ENCODE data around the gene NELL2. TPM values are rescaled to one million over a fixed set of nuclear protein-coding genes. Genes with fewer than 3 reads are reported as not detected.

Gene NELL2
- total RNA-seq, 4 donors from 2014 or later, result 0.23 to 11.4 (median 1.7) TPM

DNA sequence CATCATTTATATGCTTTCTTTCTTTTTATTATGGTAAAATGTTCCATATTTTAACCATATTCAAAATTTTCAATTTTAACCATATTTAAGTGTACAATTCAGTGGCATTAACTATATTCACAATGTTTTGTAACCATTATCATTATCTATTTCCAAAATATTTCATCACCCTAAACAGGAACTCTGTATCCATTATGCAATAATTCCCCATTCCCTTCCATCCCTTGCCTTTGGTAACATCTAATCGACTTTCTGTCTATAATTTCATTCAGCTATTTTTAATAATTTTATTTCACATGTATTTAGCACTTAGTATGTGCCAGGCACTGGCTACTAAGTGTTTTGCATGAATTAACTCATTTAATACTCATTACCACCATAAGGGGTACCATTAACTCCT is 287.5 kb downstream of the NELL2 start:
- H3K4me3 ChIP-seq, result no peak overlapping the region
- 54 to 90% methylated on average over 1 of the region's 1 CpG for WGBS, 2 donors
- DNase-seq, result no peak
- H3K27me3 ChIP-seq, result no peaks in the 10 kb centered on the region
- TF ChIP-seq, protein P1, sequence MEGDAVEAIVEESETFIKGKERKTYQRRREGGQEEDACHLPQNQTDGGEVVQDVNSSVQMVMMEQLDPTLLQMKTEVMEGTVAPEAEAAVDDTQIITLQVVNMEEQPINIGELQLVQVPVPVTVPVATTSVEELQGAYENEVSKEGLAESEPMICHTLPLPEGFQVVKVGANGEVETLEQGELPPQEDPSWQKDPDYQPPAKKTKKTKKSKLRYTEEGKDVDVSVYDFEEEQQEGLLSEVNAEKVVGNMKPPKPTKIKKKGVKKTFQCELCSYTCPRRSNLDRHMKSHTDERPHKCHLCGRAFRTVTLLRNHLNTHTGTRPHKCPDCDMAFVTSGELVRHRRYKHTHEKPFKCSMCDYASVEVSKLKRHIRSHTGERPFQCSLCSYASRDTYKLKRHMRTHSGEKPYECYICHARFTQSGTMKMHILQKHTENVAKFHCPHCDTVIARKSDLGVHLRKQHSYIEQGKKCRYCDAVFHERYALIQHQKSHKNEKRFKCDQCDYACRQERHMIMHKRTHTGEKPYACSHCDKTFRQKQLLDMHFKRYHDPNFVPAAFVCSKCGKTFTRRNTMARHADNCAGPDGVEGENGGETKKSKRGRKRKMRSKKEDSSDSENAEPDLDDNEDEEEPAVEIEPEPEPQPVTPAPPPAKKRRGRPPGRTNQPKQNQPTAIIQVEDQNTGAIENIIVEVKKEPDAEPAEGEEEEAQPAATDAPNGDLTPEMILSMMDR (IDR thresholded peaks at IDR 0.05), result no peak
- intact Hi-C loops (cut with DNase I), result no loop called here
- H3K27ac ChIP-seq, result no peak overlapping the region
- no peaks in the 10 kb centered on the region for H3K36me3 ChIP-seq
- H3K4me1 ChIP-seq, result no peaks in the 10 kb centered on the region
- H3K9me3 ChIP-seq, result no peaks in the 10 kb centered on the region

DNA sequence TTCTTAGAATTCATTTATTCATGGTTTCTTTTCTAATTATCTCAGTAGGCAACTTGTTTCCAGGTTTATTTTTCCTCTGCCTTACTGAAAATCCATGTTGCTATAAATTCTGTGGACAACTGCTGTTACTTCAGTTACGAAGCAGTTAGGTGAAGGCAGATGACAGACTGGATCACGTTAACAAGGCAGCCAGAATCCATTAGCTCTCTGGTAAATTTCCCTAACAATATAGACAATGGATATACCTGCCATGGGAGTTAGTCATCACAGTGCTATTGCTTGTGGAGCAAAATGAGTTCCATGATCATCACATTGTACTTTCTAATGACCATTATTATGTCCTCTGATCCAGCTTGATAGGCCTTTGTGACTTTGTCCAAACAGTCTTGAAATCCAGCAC is 291.5 kb downstream of the NELL2 start:
- Histone ChIP-seq H3K36me3 (no peaks in the 10 kb centered on the region), H3K4me3 (no peak overlapping the region), H3K27me3 (no peaks in the 10 kb centered on the region), H3K27ac (no peak overlapping the region), H3K4me1 (no peaks in the 10 kb centered on the region), H3K9me3 (no peaks in the 10 kb centered on the region)
- no peak for TF ChIP-seq POLR2A (IDR thresholded peaks at IDR 0.05)
- TF ChIP-seq, protein P1 (IDR thresholded peaks at IDR 0.05), result no peak
- DNase-seq, result no peak
- WGBS, 2 donors, result 51 to 82% methylated on average over 2 of the region's 2 CpGs
- intact Hi-C loops (cut with DNase I), result no loop called here

DNA sequence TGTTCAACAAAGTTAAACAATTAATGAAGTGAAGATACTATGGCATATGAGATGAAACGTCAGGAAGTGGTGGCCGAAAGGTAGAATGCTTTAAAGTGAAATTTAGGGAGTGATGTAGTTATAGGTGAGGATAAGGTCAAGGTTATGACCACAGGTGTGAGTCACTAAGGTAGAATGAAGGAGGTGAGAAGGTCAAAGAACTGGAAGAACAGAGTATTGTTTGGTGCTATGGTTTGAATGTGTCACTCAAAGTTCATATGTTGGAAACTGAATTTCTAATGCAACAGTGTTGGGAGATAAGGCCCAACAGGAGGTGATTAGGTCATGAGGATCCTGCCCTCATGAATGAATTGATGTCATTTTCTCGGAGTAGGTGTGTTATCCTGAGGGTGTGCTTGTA is 293.6 kb downstream of the NELL2 start:
- intact Hi-C loops (cut with DNase I), result no loop called here
- no peaks in the 10 kb centered on the region for H3K36me3 ChIP-seq
- H3K27me3 ChIP-seq, result no peaks in the 10 kb centered on the region
- H3K27ac ChIP-seq, result no peak overlapping the region
- no peak overlapping the region for H3K4me3 ChIP-seq
- no peaks in the 10 kb centered on the region for H3K4me1 ChIP-seq
- DNase-seq, result no peak
- no peaks in the 10 kb centered on the region for H3K9me3 ChIP-seq
- 80 to 88% methylated on average over 3 of the region's 3 CpGs for WGBS, 2 donors
- TF ChIP-seq, protein P1 (IDR thresholded peaks at IDR 0.05), result no peak
- TF ChIP-seq POLR2A (IDR thresholded peaks at IDR 0.05), result no peak

DNA sequence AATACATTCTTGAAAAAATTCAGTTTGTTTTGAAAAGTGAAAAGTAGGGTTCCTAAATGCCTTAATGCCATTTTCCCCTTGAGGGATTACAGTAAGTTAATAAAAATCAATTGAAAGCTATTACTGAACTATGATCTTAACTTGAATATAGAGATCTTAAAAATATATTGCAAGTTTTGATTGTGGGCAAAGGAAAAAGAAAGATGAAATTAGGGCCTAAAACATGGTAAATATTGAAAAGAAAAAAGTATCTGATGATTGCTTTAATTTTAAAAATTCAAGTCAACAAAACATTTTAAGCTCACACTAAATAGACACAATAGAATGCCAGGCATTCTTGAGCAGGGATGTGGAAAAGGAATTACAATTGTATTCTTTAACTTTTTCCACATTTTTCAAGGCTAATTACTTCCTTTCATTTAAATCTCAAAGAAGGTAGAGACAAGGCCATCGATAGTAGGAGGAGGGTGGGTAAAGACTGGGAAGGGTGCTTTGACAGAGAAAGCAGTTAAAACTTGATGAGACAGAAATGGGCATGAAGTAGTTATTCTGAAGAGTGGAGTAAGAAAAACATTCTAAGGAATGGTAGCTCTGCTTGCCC is 294.4 kb downstream of the NELL2 start:
- Histone ChIP-seq H3K27ac (no peak overlapping the region), H3K36me3 (no peaks in the 10 kb centered on the region), H3K27me3 (no peaks in the 10 kb centered on the region), H3K4me1 (no peaks in the 10 kb centered on the region), H3K9me3 (no peaks in the 10 kb centered on the region), H3K4me3 (no peak overlapping the region)
- WGBS, 2 donors, result 11 to 12% methylated on average over 1 of the region's 1 CpG
- TF ChIP-seq, protein P1 (IDR thresholded peaks at IDR 0.05), result no peak
- TF ChIP-seq POLR2A (IDR thresholded peaks at IDR 0.05), result no peak
- intact Hi-C loops (cut with DNase I), result no loop called here
- DNase-seq, result no peak

DNA sequence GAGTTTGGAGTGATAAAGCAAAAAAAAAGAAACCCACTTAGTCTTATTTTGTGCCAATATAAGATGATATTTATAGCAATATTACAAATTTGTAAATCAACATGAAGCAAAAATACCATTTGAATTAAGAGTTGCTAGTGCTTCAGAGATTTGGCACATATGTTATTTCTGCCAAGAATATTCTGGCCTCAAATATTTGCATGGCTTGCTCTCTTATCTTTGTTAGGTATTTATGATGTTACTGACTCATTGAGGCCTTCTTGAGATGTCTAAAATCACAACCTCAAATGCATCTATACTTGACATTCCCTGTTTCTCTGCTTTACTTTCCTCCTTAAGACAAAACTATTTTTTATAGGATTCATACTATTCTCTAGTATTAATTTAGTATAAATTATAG is 301.5 kb downstream of the NELL2 start:
- no peaks in the 10 kb centered on the region for H3K27me3 ChIP-seq
- H3K9me3 ChIP-seq, result no peaks in the 10 kb centered on the region
- no peak for DNase-seq
- no peaks in the 10 kb centered on the region for H3K36me3 ChIP-seq
- intact Hi-C loops (cut with DNase I), result no loop called here
- TF ChIP-seq, protein P1 (IDR thresholded peaks at IDR 0.05), result no peak
- no peak for TF ChIP-seq POLR2A (IDR thresholded peaks at IDR 0.05)
- no peak overlapping the region for H3K4me3 ChIP-seq
- H3K4me1 ChIP-seq, result no peaks in the 10 kb centered on the region
- no peak overlapping the region for H3K27ac ChIP-seq

Measured in esophagus squamous epithelium (tissue), 5 donors.